Vagina (tissue), 2 donors: ENCODE results near the gene PLCG1.

Source experiments
- POLR2A ChIP-seq, 2 donors: fragments of 450-650 bp; IDR thresholded peaks; one replicate each; pipeline ENCODE4 v1.6.1; 2017; ENCODE audit warnings: antibody characterized with exemption in 2 of 2, mild to moderate bottlenecking in 2 of 2, moderate library complexity in 2 of 2
- POLR2AphosphoS5 ChIP-seq, 2 donors: sonication (generic); formaldehyde crosslinking; IDR thresholded peaks; one replicate each; pipeline ENCODE4 v1.9.0; 2017; ENCODE audit warnings: antibody characterized with exemption in 2 of 2, mild to moderate bottlenecking in 2 of 2, low read depth in 1 of 2; ENCODE audit not compliant: insufficient read depth in 1 of 2
- TF ChIP-seq, protein P1 (sequence below), 3 experiments: fragments of 450-650 bp in 2 of 3; fragments of 200-600 bp in 1 of 3; sonication (generic) in 1 of 3; IDR thresholded peaks; one replicate each; pipeline ENCODE4 v1.5.1; 2017 to 2019; ENCODE audit warnings: antibody characterized with exemption in 3 of 3, mild to moderate bottlenecking in 2 of 3, moderate library complexity in 2 of 3

DNA sequence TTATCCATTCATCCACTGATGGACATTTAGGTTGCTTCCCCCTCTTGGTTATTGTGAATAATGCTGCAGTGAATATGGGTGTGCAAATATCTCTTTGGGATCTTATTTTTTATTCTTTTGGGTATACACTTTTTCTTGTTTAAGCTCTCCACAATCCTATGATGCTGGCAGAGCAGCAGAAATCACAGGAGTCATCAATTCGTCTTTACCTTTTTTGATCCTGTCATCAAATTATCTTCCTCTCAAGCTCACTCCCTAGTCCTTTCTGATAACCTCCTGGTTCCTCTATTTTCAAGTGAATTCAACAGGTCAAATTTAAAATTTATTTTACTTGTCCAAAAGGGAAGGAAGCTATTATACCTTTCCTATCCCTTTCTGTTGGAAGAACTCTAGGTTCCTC lies 89.1 kb downstream of the PLCG1 start:
- TF ChIP-seq, protein P1, sequence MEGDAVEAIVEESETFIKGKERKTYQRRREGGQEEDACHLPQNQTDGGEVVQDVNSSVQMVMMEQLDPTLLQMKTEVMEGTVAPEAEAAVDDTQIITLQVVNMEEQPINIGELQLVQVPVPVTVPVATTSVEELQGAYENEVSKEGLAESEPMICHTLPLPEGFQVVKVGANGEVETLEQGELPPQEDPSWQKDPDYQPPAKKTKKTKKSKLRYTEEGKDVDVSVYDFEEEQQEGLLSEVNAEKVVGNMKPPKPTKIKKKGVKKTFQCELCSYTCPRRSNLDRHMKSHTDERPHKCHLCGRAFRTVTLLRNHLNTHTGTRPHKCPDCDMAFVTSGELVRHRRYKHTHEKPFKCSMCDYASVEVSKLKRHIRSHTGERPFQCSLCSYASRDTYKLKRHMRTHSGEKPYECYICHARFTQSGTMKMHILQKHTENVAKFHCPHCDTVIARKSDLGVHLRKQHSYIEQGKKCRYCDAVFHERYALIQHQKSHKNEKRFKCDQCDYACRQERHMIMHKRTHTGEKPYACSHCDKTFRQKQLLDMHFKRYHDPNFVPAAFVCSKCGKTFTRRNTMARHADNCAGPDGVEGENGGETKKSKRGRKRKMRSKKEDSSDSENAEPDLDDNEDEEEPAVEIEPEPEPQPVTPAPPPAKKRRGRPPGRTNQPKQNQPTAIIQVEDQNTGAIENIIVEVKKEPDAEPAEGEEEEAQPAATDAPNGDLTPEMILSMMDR (IDR thresholded peaks at IDR 0.05): no peak
- TF ChIP-seq POLR2AphosphoS5 (IDR thresholded peaks at IDR 0.05; ENCODE audit: insufficient read depth in 1 of 2, low read depth in 1 of 2) (no peak), POLR2A (IDR thresholded peaks at IDR 0.05) (no peak)
